ENCODE measurements around the gene SLC66A1. TPM values are rescaled to one million over a fixed set of nuclear protein-coding genes. Genes with fewer than 3 reads are reported as not detected.
A peak's percentile ranks its signal among the peaks of the same experiment; 100 is the strongest.

Gene SLC66A1
- total and polyA plus RNA-seq, 9 of the 15 experiments (the other 6 are each of a cell fraction or from before 2014, with no cell fraction given), result 1.2 to 40.8 (median 18.6) TPM

DNA sequence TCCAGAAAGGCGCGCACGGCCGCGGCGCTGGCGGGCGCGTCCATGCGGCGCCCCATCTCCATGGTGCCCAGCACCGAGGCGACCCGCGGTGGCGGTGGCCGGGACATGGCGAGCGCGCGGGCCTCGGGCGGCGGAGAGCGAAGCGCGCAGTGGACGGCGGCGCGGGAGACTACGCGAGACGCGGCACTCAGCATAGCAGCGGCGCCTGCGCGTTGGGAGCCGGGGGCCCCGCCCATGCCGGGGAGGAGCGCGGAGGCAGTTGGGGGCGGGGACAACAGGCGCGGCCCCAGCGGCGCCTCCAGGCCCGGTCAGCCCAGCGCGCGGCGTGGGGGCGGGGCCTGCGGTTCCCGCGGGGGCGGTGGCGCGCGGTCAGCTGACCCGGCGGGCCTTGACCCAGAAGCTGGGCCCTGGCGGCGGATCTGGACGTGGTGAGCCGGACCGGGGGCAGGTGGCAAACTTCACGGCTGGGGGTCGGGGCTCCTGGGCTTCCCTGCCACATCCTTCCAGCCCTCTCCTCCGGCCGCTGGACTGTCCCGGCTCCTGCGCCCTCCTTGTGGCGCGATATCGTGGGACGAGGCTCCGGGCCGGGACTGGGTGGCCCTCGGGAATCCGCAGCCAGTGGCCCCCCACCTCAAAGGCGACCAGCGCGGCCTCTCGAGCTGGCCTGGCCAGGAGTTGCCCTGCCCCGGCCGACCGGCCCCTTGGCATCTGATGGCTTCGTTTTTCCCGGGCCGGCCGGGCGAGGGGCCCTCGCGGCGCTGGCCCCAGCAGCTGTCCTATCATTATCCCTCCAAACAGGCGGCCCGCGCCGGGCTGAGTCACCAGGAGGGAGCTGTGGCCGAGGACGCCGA lies at the start of gene SLC66A1, which contains the start of gene AKR7A2 (continued):
- TF ChIP-seq SREBF1 (IDR thresholded peaks at IDR 0.05; ENCODE audit: borderline replicate concordance, low read depth, low read length) (0 out of 2 replicates have a peak, but pooled peaks have one; percentile 36), SP2 (IDR thresholded peaks at IDR 0.05; ENCODE audit: extremely low read depth, low read depth, low read length, poor library complexity, severe bottlenecking) (no peak), TBP (optimal IDR thresholded peaks at IDR 0.05; ENCODE audit: low read depth, low read length) (peak; percentile 78), ZNF696 (CRISPR knock-in tag; conservative IDR thresholded peaks at IDR 0.05) (no peak), ZNF668 (CRISPR knock-in tag; IDR thresholded peaks at IDR 0.05) (no peak; the same call in 1 of the 2 replicates), TAF1 (IDR thresholded peaks at IDR 0.05; ENCODE audit: control insufficient read depth, extremely low read depth, insufficient read depth, low read length, severe bottlenecking) (peak; percentile 92), NBN (IDR thresholded peaks at IDR 0.05; ENCODE audit: low read depth) (no peak), PTRF (tag; IDR thresholded peaks at IDR 0.05) (no peak), TAF15 (IDR thresholded peaks at IDR 0.05; ENCODE audit: low read depth, low read length) (no peak), NCOR1 (IDR thresholded peaks at IDR 0.05) (peak; percentile 53; the same call in 1 of the 2 replicates), ZNF695 (CRISPR knock-in tag; IDR thresholded peaks at IDR 0.05) (no peak), SAFB2 (IDR thresholded peaks at IDR 0.05; ENCODE audit: borderline replicate concordance, low read depth, low read length, severe bottlenecking) (no peak), SMARCA4 (IDR thresholded peaks at IDR 0.05) (peak; percentile 80), POLR3A (IDR thresholded peaks at IDR 0.05; ENCODE audit: borderline replicate concordance, extremely low read depth, insufficient read depth, insufficient read length) (no peak), PRPF4 (IDR thresholded peaks at IDR 0.05; ENCODE audit: insufficient read depth, low read depth, low read length, poor library complexity, severe bottlenecking) (no peak)
- TF ChIP-seq, protein P1, sequence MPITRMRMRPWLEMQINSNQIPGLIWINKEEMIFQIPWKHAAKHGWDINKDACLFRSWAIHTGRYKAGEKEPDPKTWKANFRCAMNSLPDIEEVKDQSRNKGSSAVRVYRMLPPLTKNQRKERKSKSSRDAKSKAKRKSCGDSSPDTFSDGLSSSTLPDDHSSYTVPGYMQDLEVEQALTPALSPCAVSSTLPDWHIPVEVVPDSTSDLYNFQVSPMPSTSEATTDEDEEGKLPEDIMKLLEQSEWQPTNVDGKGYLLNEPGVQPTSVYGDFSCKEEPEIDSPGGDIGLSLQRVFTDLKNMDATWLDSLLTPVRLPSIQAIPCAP (CRISPR knock-in tag; IDR thresholded peaks at IDR 0.05; ENCODE audit: borderline replicate concordance), result no peak
- TF ChIP-seq, protein P2, sequence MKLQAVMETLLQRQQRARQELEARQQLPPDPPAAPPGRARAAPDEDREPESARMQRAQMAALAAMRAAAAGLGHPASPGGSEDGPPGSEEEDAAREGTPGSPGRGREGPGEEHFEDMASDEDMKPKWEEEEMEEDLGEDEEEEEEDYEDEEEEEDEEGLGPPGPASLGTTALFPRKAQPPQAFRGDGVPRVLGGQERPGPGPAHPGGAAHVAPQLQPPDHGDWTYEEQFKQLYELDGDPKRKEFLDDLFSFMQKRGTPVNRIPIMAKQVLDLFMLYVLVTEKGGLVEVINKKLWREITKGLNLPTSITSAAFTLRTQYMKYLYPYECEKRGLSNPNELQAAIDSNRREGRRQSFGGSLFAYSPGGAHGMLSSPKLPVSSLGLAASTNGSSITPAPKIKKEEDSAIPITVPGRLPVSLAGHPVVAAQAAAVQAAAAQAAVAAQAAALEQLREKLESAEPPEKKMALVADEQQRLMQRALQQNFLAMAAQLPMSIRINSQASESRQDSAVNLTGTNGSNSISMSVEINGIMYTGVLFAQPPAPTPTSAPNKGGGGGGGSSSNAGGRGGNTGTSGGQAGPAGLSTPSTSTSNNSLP (IDR thresholded peaks at IDR 0.05; ENCODE audit: borderline replicate concordance, low read depth, low read length), result no peak
- TF ChIP-seq, protein P3, sequence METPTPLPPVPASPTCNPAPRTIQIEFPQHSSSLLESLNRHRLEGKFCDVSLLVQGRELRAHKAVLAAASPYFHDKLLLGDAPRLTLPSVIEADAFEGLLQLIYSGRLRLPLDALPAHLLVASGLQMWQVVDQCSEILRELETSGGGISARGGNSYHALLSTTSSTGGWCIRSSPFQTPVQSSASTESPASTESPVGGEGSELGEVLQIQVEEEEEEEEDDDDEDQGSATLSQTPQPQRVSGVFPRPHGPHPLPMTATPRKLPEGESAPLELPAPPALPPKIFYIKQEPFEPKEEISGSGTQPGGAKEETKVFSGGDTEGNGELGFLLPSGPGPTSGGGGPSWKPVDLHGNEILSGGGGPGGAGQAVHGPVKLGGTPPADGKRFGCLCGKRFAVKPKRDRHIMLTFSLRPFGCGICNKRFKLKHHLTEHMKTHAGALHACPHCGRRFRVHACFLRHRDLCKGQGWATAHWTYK (CRISPR knock-in tag; IDR thresholded peaks at IDR 0.05), result peak; percentile 83
- TF ChIP-seq, protein P4, sequence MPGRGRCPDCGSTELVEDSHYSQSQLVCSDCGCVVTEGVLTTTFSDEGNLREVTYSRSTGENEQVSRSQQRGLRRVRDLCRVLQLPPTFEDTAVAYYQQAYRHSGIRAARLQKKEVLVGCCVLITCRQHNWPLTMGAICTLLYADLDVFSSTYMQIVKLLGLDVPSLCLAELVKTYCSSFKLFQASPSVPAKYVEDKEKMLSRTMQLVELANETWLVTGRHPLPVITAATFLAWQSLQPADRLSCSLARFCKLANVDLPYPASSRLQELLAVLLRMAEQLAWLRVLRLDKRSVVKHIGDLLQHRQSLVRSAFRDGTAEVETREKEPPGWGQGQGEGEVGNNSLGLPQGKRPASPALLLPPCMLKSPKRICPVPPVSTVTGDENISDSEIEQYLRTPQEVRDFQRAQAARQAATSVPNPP (IDR thresholded peaks at IDR 0.05; ENCODE audit: borderline replicate concordance, insufficient read depth, insufficient read length), result no peak
- TF ChIP-seq, protein P5, sequence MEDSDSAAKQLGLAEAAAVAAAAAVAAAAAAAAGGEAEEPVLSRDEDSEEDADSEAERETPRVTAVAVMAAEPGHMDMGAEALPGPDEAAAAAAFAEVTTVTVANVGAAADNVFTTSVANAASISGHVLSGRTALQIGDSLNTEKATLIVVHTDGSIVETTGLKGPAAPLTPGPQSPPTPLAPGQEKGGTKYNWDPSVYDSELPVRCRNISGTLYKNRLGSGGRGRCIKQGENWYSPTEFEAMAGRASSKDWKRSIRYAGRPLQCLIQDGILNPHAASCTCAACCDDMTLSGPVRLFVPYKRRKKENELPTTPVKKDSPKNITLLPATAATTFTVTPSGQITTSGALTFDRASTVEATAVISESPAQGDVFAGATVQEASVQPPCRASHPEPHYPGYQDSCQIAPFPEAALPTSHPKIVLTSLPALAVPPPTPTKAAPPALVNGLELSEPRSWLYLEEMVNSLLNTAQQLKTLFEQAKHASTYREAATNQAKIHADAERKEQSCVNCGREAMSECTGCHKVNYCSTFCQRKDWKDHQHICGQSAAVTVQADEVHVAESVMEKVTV (CRISPR knock-in tag; IDR thresholded peaks at IDR 0.05), result no peak

Measured in K562 (cell line).